ENCODE measurements around the gene CDKN2D. TPM values are rescaled to one million over a fixed set of nuclear protein-coding genes. Genes with fewer than 3 reads are reported as not detected.
"Not testable (repeated sequence)": the region's sequence is repeated elsewhere in the genome, so short reads cannot be mapped to it uniquely, and the experiment has no call there.

The CDKN2D gene
- polyA plus RNA-seq, 4 donors = 4.4 to 19.0 (median 14.2) TPM

GRCh38 chr19:10544242-10544752, 24.5 kb downstream of the CDKN2D start:
- Histone ChIP-seq H3K27me3 (ENCODE audit: control insufficient read depth in 3 of 3, insufficient read depth in 3 of 3, low read length in 3 of 3) (no peaks in the 10 kb centered on the region), H3K27ac (ENCODE audit: low read depth in 1 of 3, low read length in 2 of 3) (peak overlapping the region; percentile 77 to 91 (median 91)), H3K9me3 (ENCODE audit: control insufficient read depth in 2 of 2, insufficient read depth in 1 of 2, low read depth in 1 of 2, low read length in 1 of 2) (no peaks in the 10 kb centered on the region), H3K4me3 (ENCODE audit: low read depth in 1 of 3, low read length in 3 of 3) (peak overlapping the region; percentile 95 to 98 (median 96)), H3K4me1 (ENCODE audit: control insufficient read depth in 3 of 3, insufficient read depth in 2 of 3, low read depth in 1 of 3, low read length in 2 of 3) (peaks cover 0 to 12% (median 3%) of the 10 kb centered on the region in 3 donors), H3K36me3 (ENCODE audit: control insufficient read depth in 3 of 3, insufficient read depth in 2 of 3, low read depth in 1 of 3, low read length in 3 of 3) (peaks cover 9 to 41% (median 11%) of the 10 kb centered on the region in 3 donors)
- no peak for FAIRE-seq
- WGBS, 3 donors = 3 to 20% (median 7%) methylated on average over 19 to 22 of the region's 22 CpGs
- peak; percentile 65 to 84 for DNase-seq

- no peaks in the 10 kb centered on the region for H3K27me3 ChIP-seq (ENCODE audit: control insufficient read depth in 3 of 3, insufficient read depth in 3 of 3, low read length in 3 of 3)
- peaks cover 0 to 12% (median 3%) of the 10 kb centered on the region in 3 donors for H3K4me1 ChIP-seq (ENCODE audit: control insufficient read depth in 3 of 3, insufficient read depth in 2 of 3, low read depth in 1 of 3, low read length in 2 of 3)
- FAIRE-seq (no peak), DNase-seq (peak; percentile 96 to 97)
- peaks cover 5 to 35% (median 8%) of the 10 kb centered on the region in 3 donors for H3K36me3 ChIP-seq (ENCODE audit: control insufficient read depth in 3 of 3, insufficient read depth in 2 of 3, low read depth in 1 of 3, low read length in 3 of 3)
- H3K9me3 ChIP-seq (ENCODE audit: control insufficient read depth in 2 of 2, insufficient read depth in 1 of 2, low read depth in 1 of 2, low read length in 1 of 2) = no peaks in the 10 kb centered on the region
- peak within 1 kb of the TSS; percentile 95 to 98 (median 96) for H3K4me3 ChIP-seq (ENCODE audit: low read depth in 1 of 3, low read length in 3 of 3)
- WGBS, 3 donors = 0 to 1% (median 1%) methylated on average over 42 to 79 of the region's 79 CpGs
- peak within 1 kb of the TSS; percentile 77 to 91 (median 91) for H3K27ac ChIP-seq (ENCODE audit: low read depth in 1 of 3, low read length in 2 of 3)
Measured at GRCh38 chr19:10543420-10544241, 25.1 kb downstream of the CDKN2D start, which contains the start of gene ATG4D. Gene ATG4D, plus strand, starts transcription at chr19:10543904. Its CDS starts 187 bp downstream, at chr19:10544091.

DNA sequence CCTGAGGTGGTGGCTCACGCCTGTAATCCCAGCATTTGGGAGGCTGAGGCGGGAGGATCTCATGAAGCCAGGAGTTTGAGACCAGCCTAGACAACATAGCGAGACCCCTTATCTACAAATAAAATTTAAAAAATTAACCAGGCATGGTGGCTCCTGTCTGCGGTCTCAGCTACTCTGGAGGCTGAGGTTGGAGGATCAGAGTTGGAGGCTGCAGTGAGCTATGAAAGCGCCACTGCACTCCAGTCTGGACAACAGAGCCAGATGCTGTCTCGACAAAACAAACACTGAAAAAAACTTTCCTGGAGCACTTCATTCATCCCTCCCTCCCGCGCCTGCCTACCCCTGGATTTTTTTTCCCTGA, 25.7 kb downstream of the CDKN2D start:
- WGBS, 3 donors = 39 to 48% (median 46%) methylated on average over 8 of the region's 8 CpGs
- DNase-seq = no peak
- peaks cover 5 to 29% (median 5%) of the 10 kb centered on the region in 3 donors for H3K36me3 ChIP-seq (ENCODE audit: control insufficient read depth in 3 of 3, insufficient read depth in 2 of 3, low read depth in 1 of 3, low read length in 3 of 3)
- peaks cover 0 to 12% (median 3%) of the 10 kb centered on the region in 3 donors for H3K4me1 ChIP-seq (ENCODE audit: control insufficient read depth in 3 of 3, insufficient read depth in 2 of 3, low read depth in 1 of 3, low read length in 2 of 3)
- no peaks in the 10 kb centered on the region for H3K9me3 ChIP-seq (ENCODE audit: control insufficient read depth in 2 of 2, insufficient read depth in 1 of 2, low read depth in 1 of 2, low read length in 1 of 2)
- H3K4me3 ChIP-seq (ENCODE audit: low read depth in 1 of 3, low read length in 3 of 3) = peak overlapping the region in 2 of 3 donors; percentile 95 to 96
- FAIRE-seq = no peak
- no peaks in the 10 kb centered on the region for H3K27me3 ChIP-seq (ENCODE audit: control insufficient read depth in 3 of 3, insufficient read depth in 3 of 3, low read length in 3 of 3)
- H3K27ac ChIP-seq (ENCODE audit: low read depth in 1 of 3, low read length in 2 of 3) = peak overlapping the region in 1 of 3 donors; percentile 53

GRCh38 chr19:10539016-10539415, 29.8 kb downstream of the CDKN2D start:
- not testable (repeated sequence) for H3K4me3 ChIP-seq (ENCODE audit: low read depth in 1 of 3, low read length in 3 of 3); DNase-seq; H3K27ac ChIP-seq (ENCODE audit: low read depth in 1 of 3, low read length in 2 of 3); H3K9me3 ChIP-seq (ENCODE audit: control insufficient read depth in 2 of 2, insufficient read depth in 1 of 2, low read depth in 1 of 2, low read length in 1 of 2); FAIRE-seq; H3K27me3 ChIP-seq (ENCODE audit: control insufficient read depth in 3 of 3, insufficient read depth in 3 of 3, low read length in 3 of 3); H3K36me3 ChIP-seq (ENCODE audit: control insufficient read depth in 3 of 3, insufficient read depth in 2 of 3, low read depth in 1 of 3, low read length in 3 of 3); H3K4me1 ChIP-seq (ENCODE audit: control insufficient read depth in 3 of 3, insufficient read depth in 2 of 3, low read depth in 1 of 3, low read length in 2 of 3)
- WGBS, 3 donors = 58 to 65% (median 63%) methylated on average over 9 of the region's 9 CpGs

GRCh38 chr19:10538204-10538983, 30.4 kb downstream of the CDKN2D start:
- FAIRE-seq (no peak), DNase-seq (no peak)
- H3K4me3 ChIP-seq (ENCODE audit: low read depth in 1 of 3, low read length in 3 of 3) = no peak overlapping the region

DNA sequence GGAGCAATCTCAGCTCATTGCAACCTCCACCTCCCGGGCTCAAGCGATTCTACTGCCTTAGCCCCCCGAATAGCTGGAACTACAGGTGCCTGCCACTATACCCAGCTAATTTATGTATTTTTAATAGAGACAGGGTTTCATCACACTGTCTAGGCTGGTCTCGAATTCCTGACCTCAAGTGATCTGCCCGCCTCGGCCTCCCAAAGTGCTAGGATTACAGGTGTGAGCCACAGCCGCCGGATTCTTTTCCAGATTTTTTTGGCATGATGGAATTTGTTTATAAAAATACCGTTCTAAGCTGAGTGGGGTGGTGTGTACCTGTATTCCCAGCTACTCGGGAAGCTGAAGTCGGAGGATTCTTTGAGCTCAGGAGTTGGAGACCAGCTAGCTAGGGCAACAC, 31.1 kb downstream of the CDKN2D start:
- Histone ChIP-seq H3K4me3 (ENCODE audit: low read depth in 1 of 3, low read length in 3 of 3) (no peak overlapping the region), H3K27ac (ENCODE audit: low read depth in 1 of 3, low read length in 2 of 3) (no peak overlapping the region), H3K9me3 (ENCODE audit: control insufficient read depth in 2 of 2, insufficient read depth in 1 of 2, low read depth in 1 of 2, low read length in 1 of 2) (peaks cover 0 to 2% of the 10 kb centered on the region in 2 donors), H3K4me1 (ENCODE audit: control insufficient read depth in 3 of 3, insufficient read depth in 2 of 3, low read depth in 1 of 3, low read length in 2 of 3) (no peaks in the 10 kb centered on the region), H3K27me3 (ENCODE audit: control insufficient read depth in 3 of 3, insufficient read depth in 3 of 3, low read length in 3 of 3) (peaks cover 0 to 5% (median 0%) of the 10 kb centered on the region in 3 donors), H3K36me3 (ENCODE audit: control insufficient read depth in 3 of 3, insufficient read depth in 2 of 3, low read depth in 1 of 3, low read length in 3 of 3) (no peaks in the 10 kb centered on the region)
- FAIRE-seq (no peak), DNase-seq (no peak)
- 71 to 77% (median 75%) methylated on average over 11 of the region's 11 CpGs for WGBS, 3 donors

More at GRCh38 chr19:10538204-10538983, 30.4 kb downstream of the CDKN2D start:
- Histone ChIP-seq H3K27me3 (ENCODE audit: control insufficient read depth in 3 of 3, insufficient read depth in 3 of 3, low read length in 3 of 3) (peaks cover 0 to 5% (median 0%) of the 10 kb centered on the region in 3 donors), H3K36me3 (ENCODE audit: control insufficient read depth in 3 of 3, insufficient read depth in 2 of 3, low read depth in 1 of 3, low read length in 3 of 3) (no peaks in the 10 kb centered on the region), H3K27ac (ENCODE audit: low read depth in 1 of 3, low read length in 2 of 3) (no peak overlapping the region), H3K4me1 (ENCODE audit: control insufficient read depth in 3 of 3, insufficient read depth in 2 of 3, low read depth in 1 of 3, low read length in 2 of 3) (peaks cover 0 to 5% (median 0%) of the 10 kb centered on the region in 3 donors), H3K9me3 (ENCODE audit: control insufficient read depth in 2 of 2, insufficient read depth in 1 of 2, low read depth in 1 of 2, low read length in 1 of 2) (no peaks in the 10 kb centered on the region)
- WGBS, 3 donors = 66 to 72% (median 68%) methylated on average over 20 of the region's 20 CpGs

- H3K4me3 ChIP-seq (ENCODE audit: low read depth in 1 of 3, low read length in 3 of 3) = no peak overlapping the region
- DNase-seq (no peak), FAIRE-seq (no peak)
- peaks cover 0 to 5% of the 10 kb centered on the region in 2 donors for H3K9me3 ChIP-seq (ENCODE audit: control insufficient read depth in 2 of 2, insufficient read depth in 1 of 2, low read depth in 1 of 2, low read length in 1 of 2)
- no peaks in the 10 kb centered on the region for H3K36me3 ChIP-seq (ENCODE audit: control insufficient read depth in 3 of 3, insufficient read depth in 2 of 3, low read depth in 1 of 3, low read length in 3 of 3)
- no peaks in the 10 kb centered on the region for H3K4me1 ChIP-seq (ENCODE audit: control insufficient read depth in 3 of 3, insufficient read depth in 2 of 3, low read depth in 1 of 3, low read length in 2 of 3)
- 42 to 74% (median 51%) methylated on average over 6 of the region's 6 CpGs for WGBS, 3 donors
- H3K27me3 ChIP-seq (ENCODE audit: control insufficient read depth in 3 of 3, insufficient read depth in 3 of 3, low read length in 3 of 3) = peaks cover 0 to 5% (median 0%) of the 10 kb centered on the region in 3 donors
- H3K27ac ChIP-seq (ENCODE audit: low read depth in 1 of 3, low read length in 2 of 3) = no peak overlapping the region
Measured at GRCh38 chr19:10535613-10536012, 33.2 kb downstream of the CDKN2D start.

Measured in small intestine (tissue), 7 donors.